K562 treated with DMSO at 1 percent for 12 hours (cell line): ENCODE results near the gene CTDSP1. TPM values are rescaled to one million over a fixed set of nuclear protein-coding genes. Genes with fewer than 3 reads are reported as not detected.

Source experiments
- total RNA-seq: library from RNA; unstranded; fragments of 300-600 nt; gene quantifications from 2 replicates; pipeline ENCODE4 v1.2.3, GENCODE V29; 2022; ENCODE audit not compliant: insufficient read depth

Gene CTDSP1
- total RNA-seq, result 51.0 and 69.0 TPM in 2 replicates

DNA sequence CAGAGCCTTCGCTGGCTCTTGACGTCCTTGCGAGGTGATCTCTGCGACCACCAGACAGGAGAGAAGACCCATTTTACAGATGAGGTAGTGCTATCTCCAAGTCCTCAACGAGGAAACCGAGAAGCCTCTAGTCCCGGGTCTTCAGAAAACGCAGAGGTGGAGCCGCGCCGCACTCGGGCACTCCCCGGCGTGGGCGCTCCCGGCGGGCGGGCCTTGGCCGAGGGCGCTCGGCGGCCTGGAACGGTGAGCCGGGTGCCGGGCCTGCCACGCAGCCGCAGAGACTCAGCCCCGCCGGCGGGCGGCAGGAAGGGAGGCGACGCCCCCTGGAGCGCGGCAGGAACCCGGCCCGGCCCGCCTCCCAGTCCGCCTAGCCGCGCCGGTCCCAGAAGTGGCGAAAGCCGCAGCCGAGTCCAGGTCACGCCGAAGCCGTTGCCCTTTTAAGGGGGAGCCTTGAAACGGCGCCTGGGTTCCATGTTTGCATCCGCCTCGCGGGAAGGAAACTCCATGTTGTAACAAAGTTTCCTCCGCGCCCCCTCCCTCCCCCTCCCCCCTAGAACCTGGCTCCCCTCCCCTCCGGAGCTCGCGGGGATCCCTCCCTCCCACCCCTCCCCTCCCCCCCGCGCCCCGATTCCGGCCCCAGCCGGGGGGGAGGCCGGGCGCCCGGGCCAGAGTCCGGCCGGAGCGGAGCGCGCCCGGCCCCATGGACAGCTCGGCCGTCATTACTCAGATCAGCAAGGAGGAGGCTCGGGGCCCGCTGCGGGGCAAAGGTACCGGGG lies at the start of gene CTDSP1:
CTDSP1 (plus strand) TSS at position 478 of the 776 bp plus-strand sequence; CDS start at position 701, 223 bp downstream.

GRCh38 chr2:218381916-218382366 lies 17.7 kb upstream of the CTDSP1 start, which contains the start of gene SLC11A1:
Gene SLC11A1, plus strand, starts transcription at chr2:218382273. Its CDS starts 96 bp downstream, at chr2:218382369.

DNA sequence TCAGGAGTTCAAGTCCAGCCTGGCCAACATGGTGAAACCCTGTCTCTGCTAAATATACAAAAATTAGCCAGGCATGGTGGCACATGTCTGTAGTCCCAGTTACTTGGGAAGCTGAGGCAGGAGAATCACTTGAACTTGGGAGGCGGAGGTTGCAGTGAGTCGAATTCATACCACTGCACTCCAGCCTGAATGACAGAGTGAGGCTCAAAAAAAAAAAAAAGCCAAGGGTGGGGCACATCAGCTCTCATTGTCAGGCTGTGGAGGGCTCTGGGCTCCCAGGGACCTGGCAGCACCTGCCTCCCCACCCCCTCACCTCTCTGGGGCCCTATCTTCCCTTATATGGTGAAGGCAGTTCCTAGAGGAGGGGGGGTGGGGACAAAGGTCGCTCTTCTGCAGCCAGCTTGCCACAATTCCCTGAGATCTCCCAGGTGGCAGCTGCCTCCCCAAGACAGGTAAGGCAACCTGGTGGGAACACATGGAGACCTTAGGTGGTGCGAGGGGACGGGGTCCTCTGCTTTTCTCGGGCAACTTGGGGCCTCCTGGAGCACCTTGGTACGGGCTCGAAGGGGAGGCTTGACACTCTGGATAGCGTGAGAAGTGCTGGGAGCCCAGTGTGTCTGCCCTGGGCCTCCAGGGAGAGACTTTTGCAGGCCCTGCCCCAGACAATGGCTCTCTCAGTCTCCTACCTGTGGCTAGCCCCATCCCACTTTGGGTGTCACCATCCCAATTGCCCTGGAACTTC lies 19.2 kb downstream of the CTDSP1 start, which contains the start of gene VIL1:
VIL1 (plus strand) TSS at position 407 of the 742 bp plus-strand sequence. CDS start 4,656 bp downstream, outside the sequence.

Other genes with a start within 250 kb of the CTDSP1 start
- gene CXCR1, start 232.9 kb upstream of the CTDSP1 start, total RNA-seq, result not detected in 2 replicates
- gene ARPC2, start 182.7 kb upstream of the CTDSP1 start, total RNA-seq, result 98.8 and 151 TPM in 2 replicates
- not detected in 2 replicates for gene GPBAR1, start 138.9 kb upstream of the CTDSP1 start, total RNA-seq
- gene AAMP, start 129.7 kb upstream of the CTDSP1 start, total RNA-seq, result 83.8 and 109 TPM in 2 replicates
- gene PNKD, start 129.3 kb upstream of the CTDSP1 start, total RNA-seq, result 49.2 and 57.8 TPM in 2 replicates
- 51.8 and 76.5 TPM in 2 replicates for gene TMBIM1, start 107.4 kb upstream of the CTDSP1 start, total RNA-seq
- 0.35 and 0.78 TPM in 2 replicates for gene CATIP, start 43.0 kb upstream of the CTDSP1 start, total RNA-seq
- 0.33 and 0.70 TPM in 2 replicates for gene SLC11A1, start 17.6 kb upstream of the CTDSP1 start, total RNA-seq
- gene VIL1, start 19.3 kb downstream of the CTDSP1 start, total RNA-seq, result 0.65 and 0.74 TPM in 2 replicates
- 0.68 and 4.9 TPM in 2 replicates for gene USP37, start 168.5 kb downstream of the CTDSP1 start, total RNA-seq
- gene CNOT9, start 169.0 kb downstream of the CTDSP1 start, total RNA-seq, result 8.1 and 30.9 TPM in 2 replicates
- 0.31 TPM in 1 of 2 replicates, not detected in the other for gene PLCD4, start 208.0 kb downstream of the CTDSP1 start, total RNA-seq